Measurements from ENCODE around the gene ACOT4.

GRCh38 chr14:73612339-73613045 is 20.8 kb downstream of the ACOT4 start, which contains the start of gene ACOT6:
- TF ChIP-seq ELF4 (IDR thresholded peaks at IDR 0.05) = no peak
- TF ChIP-seq SP1 (IDR thresholded peaks at IDR 0.05) = no peak
- TF ChIP-seq SUZ12 (IDR thresholded peaks at IDR 0.05) = no peak
- TF ChIP-seq PKNOX1 (IDR thresholded peaks at IDR 0.05) = no peak
- TF ChIP-seq ZNF384 (IDR thresholded peaks at IDR 0.05) = no peak
- no peak for TF ChIP-seq TARDBP (IDR thresholded peaks at IDR 0.05)
- no peak for TF ChIP-seq HDGF (IDR thresholded peaks at IDR 0.05; ENCODE audit: borderline replicate concordance)
- no peak for TF ChIP-seq FOXK2 (IDR thresholded peaks at IDR 0.05)
- TF ChIP-seq FOXA1 (IDR thresholded peaks at IDR 0.05) = no peak
- no peak for TF ChIP-seq NFRKB (IDR thresholded peaks at IDR 0.05)

All from HEK293T (cell line).